OCI-LY1 (cell line): Measurements from ENCODE around the gene BTBD17.

Experiments used
- H2AFZ ChIP-seq: fragments of 200-600 bp; sonication (generic), shearing (Covaris generic); 2 replicates; pipeline ENCODE4 v1.6.0; 2014; ENCODE audit warnings: antibody characterized with exemption, mild to moderate bottlenecking, low read length
- H3F3A ChIP-seq: fragments of 200-600 bp; sonication (generic), shearing (Covaris generic); 2 replicates; pipeline ENCODE4 v1.6.0; 2014; ENCODE audit warnings: mild to moderate bottlenecking, antibody characterized with exemption, low read length, moderate library complexity; ENCODE audit not compliant: insufficient read depth
- H3K27ac ChIP-seq: fragments of 200-600 bp; sonication (generic); 2 replicates; pipeline ENCODE4 v1.5.1; 2014; ENCODE audit warnings: low read length, mixed run types, mild to moderate bottlenecking, low read depth; ENCODE audit not compliant: poor library complexity, severe bottlenecking
- H3K27me3 ChIP-seq: fragments of 200-600 bp; sonication (generic); 2 replicates; pipeline ENCODE4 v1.6.0; 2014; ENCODE audit warnings: antibody characterized with exemption, mild to moderate bottlenecking, low read length, moderate library complexity; ENCODE audit not compliant: insufficient read depth
- H3K36me3 ChIP-seq: fragments of 200-600 bp; sonication (generic); 2 replicates; pipeline ENCODE4 v1.6.1; 2014; ENCODE audit warnings: mild to moderate bottlenecking, antibody characterized with exemption, low read length, moderate library complexity, mixed read lengths; ENCODE audit not compliant: insufficient read depth
- H3K4me1 ChIP-seq: fragments of 200-600 bp; sonication (generic); 2 replicates; pipeline ENCODE4 v1.5.1; 2014; ENCODE audit warnings: mild to moderate bottlenecking, low read length, moderate library complexity; ENCODE audit not compliant: insufficient read depth, severe bottlenecking
- H3K4me2 ChIP-seq: fragments of 200-600 bp; sonication (generic), shearing (Covaris generic); 2 replicates; pipeline ENCODE4 v1.6.1; 2014; ENCODE audit warnings: low read length
- H3K4me3 ChIP-seq: fragments of 200-600 bp; sonication (generic); 2 replicates; pipeline ENCODE4 v1.5.1; 2014; ENCODE audit warnings: low read length, low read depth, mild to moderate bottlenecking, mixed read lengths; ENCODE audit not compliant: poor library complexity, severe bottlenecking
- H3K79me2 ChIP-seq: fragments of 200-600 bp; shearing (Covaris generic); 2 replicates; pipeline ENCODE4 v1.6.1; 2016; ENCODE audit warnings: mixed run types, low read length, mixed read lengths; ENCODE audit not compliant: insufficient read depth
- H3K9ac ChIP-seq: fragments of 200-600 bp; sonication (generic), shearing (Covaris generic); 2 replicates; pipeline ENCODE4 v1.6.1; 2014; ENCODE audit warnings: mild to moderate bottlenecking, low read length, mixed read lengths
- H3K9me2 ChIP-seq: fragments of 200-600 bp; sonication (generic), shearing (Covaris generic); 2 replicates; pipeline ENCODE4 v1.6.1; 2014; ENCODE audit warnings: low read depth, mild to moderate bottlenecking, low read length, mixed read lengths
- H3K9me3 ChIP-seq: fragments of 200-600 bp; shearing (Covaris generic); 2 replicates; pipeline ENCODE4 v1.6.1; 2014; ENCODE audit warnings: low read length, mixed read lengths
- H4K20me1 ChIP-seq: fragments of 200-600 bp; sonication (generic), shearing (Covaris generic); 2 replicates; pipeline ENCODE4 v1.6.0; 2016; ENCODE audit warnings: mild to moderate bottlenecking, low read length; ENCODE audit not compliant: insufficient read depth
- CTCF ChIP-seq: fragments of 200-600 bp; sonication (generic), shearing (Covaris generic); IDR thresholded peaks from 2 replicates; pipeline ENCODE4 v1.5.1; 2017; ENCODE audit warnings: mild to moderate bottlenecking, antibody characterized with exemption, low read length, moderate library complexity, mixed read lengths
- EZH2 ChIP-seq: fragments of 200-600 bp; sonication (generic), shearing (Covaris generic); IDR thresholded peaks from 2 replicates; pipeline ENCODE4 v1.8.0; 2017; ENCODE audit warnings: borderline replicate concordance, mixed run types, mild to moderate bottlenecking, antibody characterized with exemption, low read length, moderate library complexity, mixed read lengths

The BTBD17 gene

GRCh38 chr17:74332017-74332650, 29.5 kb downstream of the BTBD17 start:
- Histone ChIP-seq H3K27ac (no peak overlapping the region), H3K36me3 (no peaks in the 10 kb centered on the region), H3K9me3 (no peaks in the 10 kb centered on the region), H3K27me3 (no peaks in the 10 kb centered on the region), H3K79me2 (no peaks in the 10 kb centered on the region), H4K20me1 (no peaks in the 10 kb centered on the region), H2AFZ (no peak overlapping the region), H3K4me3 (no peak overlapping the region), H3K9ac (no peak overlapping the region), H3K9me2 (no peaks in the 10 kb centered on the region), H3K4me2 (no peak overlapping the region), H3K4me1 (no peaks in the 10 kb centered on the region), H3F3A (no peaks in the 10 kb centered on the region)
- no peak for TF ChIP-seq CTCF
- no peak for TF ChIP-seq EZH2

- Histone ChIP-seq H3K9ac (no peak overlapping the region), H3K4me2 (no peak overlapping the region)
- TF ChIP-seq CTCF (no peak), EZH2 (no peak)
These were observed 31.2 kb downstream of the BTBD17 start for GRCh38 chr17:74330446-74330845.

DNA sequence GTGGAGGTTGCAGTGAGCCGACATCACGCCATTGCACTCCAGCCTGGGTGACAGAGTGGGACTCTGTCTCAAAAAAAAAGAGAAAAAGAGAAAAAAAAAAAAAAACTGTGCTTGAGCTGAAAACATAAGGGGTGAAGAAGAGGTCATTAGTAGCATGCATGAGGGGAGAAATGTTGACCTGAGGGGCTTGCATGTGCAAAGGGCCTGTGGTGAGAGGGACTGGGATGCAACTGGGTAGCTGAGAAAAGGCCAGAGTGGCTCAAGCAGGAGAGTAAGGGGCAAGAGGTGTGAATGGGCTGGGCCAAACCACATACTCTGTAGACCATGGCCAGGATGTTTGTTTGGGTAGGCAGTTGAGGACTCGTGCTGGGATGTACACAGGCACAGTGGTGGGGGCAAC, 32.3 kb downstream of the BTBD17 start:
- Histone ChIP-seq H3K9ac (no peak overlapping the region), H3F3A (no peaks in the 10 kb centered on the region), H3K9me2 (no peaks in the 10 kb centered on the region), H2AFZ (no peak overlapping the region), H3K4me2 (no peak overlapping the region), H3K27me3 (no peaks in the 10 kb centered on the region), H3K4me3 (no peak overlapping the region), H3K36me3 (no peaks in the 10 kb centered on the region), H3K4me1 (no peaks in the 10 kb centered on the region), H3K79me2 (no peaks in the 10 kb centered on the region), H3K9me3 (no peaks in the 10 kb centered on the region), H4K20me1 (no peaks in the 10 kb centered on the region), H3K27ac (no peak overlapping the region)
- TF ChIP-seq CTCF (no peak), EZH2 (no peak)

More at GRCh38 chr17:74330446-74330845, 31.2 kb downstream of the BTBD17 start:
- Histone ChIP-seq H2AFZ (no peak overlapping the region), H3K79me2 (no peaks in the 10 kb centered on the region), H3F3A (no peaks in the 10 kb centered on the region), H3K9me3 (no peaks in the 10 kb centered on the region), H3K4me3 (no peak overlapping the region), H3K27me3 (no peaks in the 10 kb centered on the region), H4K20me1 (no peaks in the 10 kb centered on the region), H3K36me3 (no peaks in the 10 kb centered on the region), H3K4me1 (no peaks in the 10 kb centered on the region), H3K9me2 (no peaks in the 10 kb centered on the region), H3K27ac (no peak overlapping the region)
